ENCODE measurements around the gene ZSWIM6.

GRCh38 chr5:61321669-61322068 lies 10.4 kb upstream of the ZSWIM6 start:
- TF ChIP-seq CTCF (conservative IDR thresholded peaks at IDR 0.05): no peak
- TF ChIP-seq ZFX (IDR thresholded peaks at IDR 0.05): no peak

All from C4-2B (cell line).